GM11168 (cell line): ENCODE data around the gene CCDC191.

Source experiments
- in situ Hi-C: fragments of 300-500 bp; cut with MboI; formaldehyde crosslinking; loops from one replicate; pipeline ENCODE4 v1.12.0; 2022; ENCODE audit warnings: low sequenced_read_pairs; ENCODE audit not compliant: unreplicated experiment

The CCDC191 gene

DNA sequence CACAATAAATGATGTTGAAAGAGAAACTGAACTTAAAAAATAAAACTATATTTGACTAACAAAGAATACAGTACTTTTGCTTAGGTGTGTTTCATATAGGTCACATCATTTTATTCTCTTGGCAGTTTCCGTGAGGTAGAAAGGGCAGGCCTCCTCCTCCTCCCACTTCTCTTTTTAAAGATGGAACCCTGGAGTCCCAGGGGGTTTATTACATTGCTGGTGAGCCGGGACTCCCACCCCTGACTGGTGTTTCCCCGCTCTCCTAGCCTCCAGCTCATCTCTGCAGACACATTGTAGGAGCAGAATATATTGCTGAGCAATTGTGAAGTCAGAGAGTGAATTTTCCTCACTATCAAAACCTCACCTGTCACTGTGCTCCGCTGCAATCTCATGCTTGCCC, 78.5 kb downstream of the CCDC191 start:
- in situ Hi-C loops: no loop called here

GRCh38 chr3:113968986-113969385, 87.3 kb downstream of the CCDC191 start:
- in situ Hi-C loops: no loop called here

DNA sequence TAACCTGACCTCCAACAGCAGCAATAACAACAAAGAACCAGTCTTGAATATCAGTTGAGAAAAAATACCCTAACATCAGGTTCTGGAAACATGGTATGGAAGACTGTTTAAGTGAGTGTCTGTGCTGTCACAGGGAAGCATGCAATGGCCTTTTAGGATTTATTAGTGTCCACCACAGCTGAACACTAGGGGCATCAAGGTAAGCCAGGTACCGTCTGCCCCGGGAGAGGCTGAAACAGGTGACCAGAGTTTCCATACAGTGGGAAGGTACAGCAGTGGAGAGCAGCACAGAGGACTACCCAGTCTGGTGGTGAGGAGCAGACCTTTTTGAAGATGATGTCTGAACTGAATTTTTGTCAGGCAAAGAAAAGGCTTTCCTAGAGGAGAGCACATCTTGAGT, 90.2 kb downstream of the CCDC191 start:
- in situ Hi-C loops: no loop called here

- in situ Hi-C loops: no loop called here
Observed at GRCh38 chr3:113963879-113964278, 92.4 kb downstream of the CCDC191 start.

DNA sequence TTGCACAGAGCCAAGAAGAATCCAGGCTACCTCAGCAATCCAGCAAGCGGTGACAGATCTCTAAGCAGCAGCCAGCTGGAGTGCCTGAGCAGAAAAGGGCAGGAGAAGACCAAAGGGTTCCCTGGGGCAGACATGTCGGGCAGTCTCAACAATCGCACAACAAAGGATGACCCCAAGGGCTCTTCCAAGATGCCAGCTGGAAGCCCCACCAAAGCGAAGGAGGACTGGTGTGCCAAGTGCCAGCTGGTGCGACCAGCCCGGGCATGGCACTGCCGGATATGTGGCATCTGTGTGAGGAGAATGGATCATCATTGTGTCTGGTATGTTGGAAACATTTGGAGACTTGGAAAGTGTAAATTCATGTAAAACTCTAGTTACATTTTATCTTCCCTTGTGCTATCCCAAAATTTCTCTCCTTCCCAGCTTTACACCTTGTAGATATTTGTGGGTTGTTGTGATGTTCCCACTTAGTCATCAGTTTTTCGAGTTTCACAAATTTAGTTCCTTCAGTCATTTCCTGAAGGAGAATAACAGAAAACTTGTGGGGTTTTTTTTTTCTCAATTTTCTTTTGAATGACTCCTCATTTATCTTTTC, 102.1 kb downstream of the CCDC191 start:
- in situ Hi-C loops: no loop called here

DNA sequence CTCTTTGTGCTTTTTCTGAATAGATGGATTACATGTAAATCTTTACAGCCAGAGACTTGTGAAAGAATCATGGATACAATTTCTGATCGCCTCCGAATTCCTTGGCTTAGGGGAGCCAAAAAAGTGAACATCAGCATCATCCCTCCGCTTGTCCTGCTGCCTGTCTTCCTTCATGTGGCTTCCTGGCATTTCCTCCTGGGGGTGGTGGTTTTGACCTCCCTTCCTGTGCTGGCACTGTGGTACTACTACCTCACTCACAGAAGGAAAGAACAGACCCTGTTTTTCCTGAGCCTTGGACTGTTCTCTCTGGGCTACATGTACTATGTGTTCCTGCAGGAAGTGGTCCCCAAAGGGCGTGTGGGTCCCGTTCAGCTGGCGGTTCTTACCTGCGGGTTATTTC, 102.6 kb downstream of the CCDC191 start:
- in situ Hi-C loops: no loop called here

DNA sequence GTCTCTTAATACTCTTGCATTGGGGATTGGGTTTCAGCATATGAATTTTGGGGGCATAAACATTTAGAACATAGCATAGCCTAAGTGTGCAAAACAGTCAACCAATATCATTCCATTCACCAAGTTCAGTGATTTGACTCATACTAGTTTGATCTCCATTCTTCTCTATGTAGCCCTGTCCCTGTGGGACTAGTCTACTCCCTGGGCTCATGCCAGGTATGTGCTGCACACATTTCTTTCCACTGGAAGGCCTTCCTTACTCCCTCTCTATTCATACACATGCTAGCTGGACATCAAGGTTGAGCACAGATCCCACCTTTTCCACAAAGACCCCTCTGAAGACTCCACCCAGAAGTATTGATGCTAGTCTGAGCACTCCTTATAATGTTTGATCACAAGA, 103.4 kb downstream of the CCDC191 start:
- in situ Hi-C loops: no loop called here

- in situ Hi-C loops: no loop called here
Observed at GRCh38 chr3:113948015-113948917, 108.1 kb downstream of the CCDC191 start.

GRCh38 chr3:113947372-113948014, 108.8 kb downstream of the CCDC191 start, which contains the start of gene ZDHHC23:
ZDHHC23 (plus strand) TSS chr3:113948013; CDS start chr3:113948803, 790 bp downstream.
- in situ Hi-C loops: no loop called here

DNA sequence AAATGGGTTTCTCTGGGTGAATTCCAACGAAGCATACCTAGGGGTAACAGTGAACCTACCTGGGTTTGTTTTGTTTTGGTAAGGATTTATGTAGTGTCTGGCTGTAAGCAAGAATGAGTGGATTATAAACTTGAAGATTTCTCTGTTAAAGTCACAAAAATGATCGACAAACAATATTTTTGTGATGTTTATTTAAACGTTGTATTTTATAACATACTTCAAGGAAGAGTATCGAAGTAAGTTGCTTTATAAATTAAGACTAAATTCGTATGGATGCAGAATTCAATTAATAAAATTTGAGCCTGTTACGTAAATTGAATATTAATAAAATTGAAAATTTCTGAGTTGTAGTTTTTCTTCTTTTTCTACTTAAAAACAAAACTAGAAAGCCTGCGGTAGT, 109.5 kb downstream of the CCDC191 start:
- in situ Hi-C loops: no loop called here

DNA sequence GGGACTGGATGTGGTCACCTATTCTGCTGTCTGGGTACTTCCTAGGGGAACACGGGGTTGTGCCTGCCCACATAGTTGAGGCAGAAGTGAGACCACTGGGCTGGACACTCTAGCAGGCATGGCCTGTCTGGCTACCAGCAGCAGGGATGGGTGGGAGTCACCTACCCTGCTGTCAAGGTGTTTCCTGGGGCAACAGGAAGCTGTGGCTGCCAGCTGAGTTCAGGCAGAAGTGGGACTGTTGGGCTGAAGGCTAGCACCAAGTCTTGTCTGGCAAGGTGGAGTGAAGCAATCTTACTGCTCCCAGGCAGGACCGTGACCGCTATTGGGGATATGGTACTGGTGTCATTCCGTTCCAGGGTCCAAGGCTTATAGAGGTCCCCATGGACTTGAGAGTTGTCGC, 128.8 kb downstream of the CCDC191 start:
- in situ Hi-C loops: no loop called here

DNA sequence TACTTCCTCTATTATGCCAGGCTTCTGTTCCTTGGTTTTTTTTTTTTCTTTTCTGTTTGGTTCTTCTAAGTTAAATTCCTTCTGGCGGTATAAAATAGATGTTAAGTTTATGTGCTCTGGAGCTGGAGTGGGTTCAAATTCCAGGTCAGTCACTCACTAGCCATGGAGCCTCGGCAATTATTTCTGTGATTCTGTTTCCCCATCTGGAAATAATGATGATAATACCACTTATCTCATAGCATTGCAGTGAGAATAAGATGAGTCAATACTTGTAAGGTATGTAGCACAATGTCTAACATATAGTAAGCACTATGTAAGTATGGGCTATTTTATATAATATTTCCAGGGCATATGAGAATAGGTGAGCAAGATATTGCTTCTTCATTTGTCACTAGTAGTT, 141.7 kb downstream of the CCDC191 start:
- in situ Hi-C loops: loop anchor here (5.0 kb wide), 2 partner anchors 67 to 177 kb away; no protein-coding TSS in a partner anchor
